HG03520 (cell line): ENCODE results near the gene FBLL1.
"Not testable (repeated sequence)": the region's sequence is repeated elsewhere in the genome, so short reads cannot be mapped to it uniquely, and the experiment has no call there.

ENCODE experiments used
- ATAC-seq: cut with Tn5 transposase; IDR thresholded peaks from one replicate; pipeline ENCODE4 v1.9.1; 2021; ENCODE audit warnings: mild to moderate bottlenecking, moderate library complexity; ENCODE audit not compliant: unreplicated experiment

Gene FBLL1

DNA sequence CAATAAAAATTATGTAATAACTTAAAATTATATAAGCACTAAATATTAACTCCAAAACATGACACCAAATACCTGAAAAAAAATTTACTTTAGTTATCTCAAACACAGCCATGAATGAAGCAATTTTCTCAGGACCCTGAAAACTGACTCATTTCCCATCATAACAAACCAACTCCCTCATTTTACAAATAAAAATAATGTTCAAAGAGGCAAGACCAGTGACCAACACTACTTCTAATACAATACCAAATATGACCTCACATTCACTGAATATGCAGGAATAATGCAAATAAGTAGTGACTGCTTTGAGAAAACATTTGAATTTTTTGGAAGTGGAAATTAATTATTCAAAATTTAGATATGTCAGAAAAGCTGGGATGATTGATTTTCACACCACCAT, 21.6 kb downstream of the FBLL1 start:
- no peak for ATAC-seq

- ATAC-seq, result no peak
Measured at GRCh38 chr5:168552146-168552545, 23.0 kb downstream of the FBLL1 start.

DNA sequence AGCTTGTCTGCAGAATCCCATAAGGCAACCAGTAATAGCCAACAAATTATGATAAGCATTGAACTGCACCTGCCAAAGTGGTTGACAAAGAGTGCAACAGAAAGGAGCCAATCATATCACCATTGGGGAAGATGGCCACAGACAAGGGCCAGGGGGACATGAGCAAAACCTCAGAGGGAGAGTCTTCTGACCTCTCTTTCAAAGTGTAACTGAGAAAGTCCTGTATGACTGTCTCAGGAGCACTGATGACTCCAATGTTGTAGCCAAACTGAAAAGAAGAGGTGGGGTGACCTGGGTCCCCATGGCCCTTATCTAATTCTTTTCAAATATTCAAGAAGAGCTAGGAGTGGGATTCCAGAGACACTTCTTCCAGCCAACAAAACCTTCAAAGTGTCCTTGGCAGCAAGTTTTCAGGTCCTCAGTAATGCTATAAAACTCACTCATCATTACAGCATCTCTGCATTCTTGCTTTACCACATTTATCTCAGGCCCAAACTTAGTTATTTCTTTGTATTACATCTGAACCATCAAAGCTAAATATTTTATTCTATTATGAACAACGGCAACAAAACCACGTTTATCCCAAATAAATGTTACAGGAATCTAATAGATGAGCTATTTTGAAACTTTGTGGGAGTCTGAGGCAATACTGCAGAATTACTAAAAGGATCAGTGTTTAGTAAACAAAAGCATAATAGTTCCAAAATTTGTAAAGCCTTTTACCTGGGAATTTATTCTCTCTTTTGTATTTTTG, 24.4 kb downstream of the FBLL1 start:
- ATAC-seq, result no peak

DNA sequence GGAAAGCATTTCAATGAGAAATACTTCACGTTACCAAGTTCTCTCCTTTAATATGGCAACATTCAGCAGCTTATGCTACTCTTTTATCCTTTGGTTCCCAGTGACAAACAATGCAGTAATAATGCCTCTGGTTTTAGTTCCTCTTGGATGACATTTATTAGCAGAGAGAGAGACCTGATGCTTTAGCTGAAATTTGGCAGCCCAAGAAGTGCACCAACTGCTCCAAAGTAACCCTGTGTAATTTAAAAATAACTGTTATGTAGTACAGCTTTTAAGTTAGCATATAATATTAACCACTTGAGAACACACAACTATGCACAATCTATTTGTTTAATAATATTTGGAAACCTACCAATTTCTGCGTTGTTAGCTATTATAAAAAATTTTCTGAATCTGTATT, 28.3 kb downstream of the FBLL1 start:
- no peak for ATAC-seq

- ATAC-seq, result no peak
Measured at GRCh38 chr5:168562279-168562678, 33.2 kb downstream of the FBLL1 start.

DNA sequence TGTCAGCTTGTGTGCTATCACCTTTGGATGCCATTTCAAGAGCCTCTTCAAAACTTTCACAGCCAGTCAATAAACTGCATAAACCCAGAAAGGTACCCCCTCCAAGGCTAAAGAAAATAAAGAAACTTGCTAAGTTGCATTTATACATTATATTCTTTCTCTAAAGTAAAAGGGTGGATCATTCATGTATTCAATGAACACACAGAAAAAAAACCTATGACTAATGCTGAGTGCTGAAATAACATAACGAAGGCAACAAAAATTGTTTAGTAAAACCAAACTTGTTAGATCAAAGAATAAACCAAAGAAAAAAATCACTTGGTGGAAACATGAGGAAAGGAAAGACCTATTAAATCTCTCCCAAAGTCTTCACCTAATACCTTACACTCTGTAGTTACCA, 34.9 kb downstream of the FBLL1 start:
- no peak for ATAC-seq

DNA sequence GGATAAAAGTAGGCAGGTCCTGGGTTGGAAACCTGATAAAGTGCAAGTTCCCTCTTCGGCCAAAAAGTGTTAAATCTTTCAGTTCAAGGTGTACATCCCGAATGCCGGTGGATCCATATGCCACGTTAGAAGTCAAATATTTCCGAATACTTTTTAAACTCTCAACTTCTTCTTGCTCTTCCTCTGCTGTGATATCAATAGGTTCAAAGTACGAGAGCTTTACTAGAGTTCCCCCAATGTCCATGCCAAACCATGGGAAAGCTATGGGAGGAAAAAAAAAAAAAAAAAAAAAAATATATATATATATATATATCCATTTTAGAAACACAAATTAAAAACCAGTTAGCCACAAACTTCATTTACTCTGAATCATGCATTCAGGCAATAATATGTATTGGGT, 39.6 kb downstream of the FBLL1 start:
- ATAC-seq, result no peak

GRCh38 chr5:168570490-168571328, 41.6 kb downstream of the FBLL1 start:
- ATAC-seq, result no peak

DNA sequence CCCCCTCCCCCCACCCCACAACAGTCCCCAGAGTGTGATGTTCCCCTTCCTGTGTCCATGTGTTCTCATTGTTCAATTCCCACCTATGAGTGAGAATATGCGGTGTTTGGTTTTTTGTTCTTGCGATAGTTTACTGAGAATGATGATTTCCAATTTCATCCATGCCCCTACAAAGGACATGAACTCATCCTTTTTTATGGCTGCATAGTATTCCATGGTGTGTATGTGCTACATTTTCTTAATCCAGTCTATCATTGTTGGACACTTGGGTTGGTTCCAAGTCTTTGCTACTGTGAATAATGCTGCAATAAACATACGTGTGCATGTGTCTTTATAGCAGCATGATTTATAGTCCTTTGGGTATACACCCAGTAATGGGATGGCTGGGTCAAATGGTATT, 44.6 kb downstream of the FBLL1 start:
- ATAC-seq, result not testable (repeated sequence)

DNA sequence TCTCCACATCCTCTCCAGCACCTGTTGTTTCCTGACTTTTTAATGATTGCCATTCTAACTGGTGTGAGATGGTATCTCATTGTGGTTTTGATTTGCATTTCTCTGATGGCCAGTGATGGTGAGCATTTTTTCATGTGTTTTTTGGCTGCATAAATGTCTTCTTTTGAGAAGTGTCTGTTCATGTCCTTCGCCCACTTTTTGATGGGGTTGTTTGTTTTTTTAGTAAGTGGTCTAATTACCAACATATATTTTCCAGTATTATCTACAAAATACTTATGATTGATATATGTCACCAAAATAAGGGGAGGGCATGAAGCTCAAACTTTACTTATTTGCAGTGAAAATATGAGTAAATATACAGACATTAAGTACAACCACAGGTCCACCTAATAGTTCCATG, 45.1 kb downstream of the FBLL1 start:
- ATAC-seq, result not testable (repeated sequence)

- no peak for ATAC-seq
Measured at GRCh38 chr5:168575391-168576372, 46.6 kb downstream of the FBLL1 start.

DNA sequence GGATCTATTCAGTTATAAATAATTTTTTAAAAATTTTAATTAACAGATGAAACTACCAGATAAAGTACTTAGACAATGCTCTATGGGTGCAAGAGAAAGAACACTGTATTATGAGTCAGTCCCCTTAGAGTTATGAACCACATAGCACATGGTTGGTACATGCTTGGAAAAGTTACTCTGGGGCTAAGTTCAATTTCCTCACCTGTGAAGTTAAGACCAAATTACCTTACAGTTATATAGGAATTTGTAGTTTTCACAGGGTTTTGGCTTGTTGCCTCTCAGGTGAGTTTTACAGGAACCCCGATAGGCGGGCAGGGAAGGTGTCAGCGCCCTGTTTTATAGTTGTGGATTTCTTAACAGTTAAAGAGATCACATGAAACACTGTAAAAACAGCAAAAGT, 48.9 kb downstream of the FBLL1 start:
- ATAC-seq, result no peak

GRCh38 chr5:168578538-168579487, 49.7 kb downstream of the FBLL1 start, which contains the start of gene PANK3:
TSS of gene PANK3 (minus strand) at chr5:168579368. CDS start at chr5:168579283, 85 bp downstream.
- peak; percentile 47 for ATAC-seq

DNA sequence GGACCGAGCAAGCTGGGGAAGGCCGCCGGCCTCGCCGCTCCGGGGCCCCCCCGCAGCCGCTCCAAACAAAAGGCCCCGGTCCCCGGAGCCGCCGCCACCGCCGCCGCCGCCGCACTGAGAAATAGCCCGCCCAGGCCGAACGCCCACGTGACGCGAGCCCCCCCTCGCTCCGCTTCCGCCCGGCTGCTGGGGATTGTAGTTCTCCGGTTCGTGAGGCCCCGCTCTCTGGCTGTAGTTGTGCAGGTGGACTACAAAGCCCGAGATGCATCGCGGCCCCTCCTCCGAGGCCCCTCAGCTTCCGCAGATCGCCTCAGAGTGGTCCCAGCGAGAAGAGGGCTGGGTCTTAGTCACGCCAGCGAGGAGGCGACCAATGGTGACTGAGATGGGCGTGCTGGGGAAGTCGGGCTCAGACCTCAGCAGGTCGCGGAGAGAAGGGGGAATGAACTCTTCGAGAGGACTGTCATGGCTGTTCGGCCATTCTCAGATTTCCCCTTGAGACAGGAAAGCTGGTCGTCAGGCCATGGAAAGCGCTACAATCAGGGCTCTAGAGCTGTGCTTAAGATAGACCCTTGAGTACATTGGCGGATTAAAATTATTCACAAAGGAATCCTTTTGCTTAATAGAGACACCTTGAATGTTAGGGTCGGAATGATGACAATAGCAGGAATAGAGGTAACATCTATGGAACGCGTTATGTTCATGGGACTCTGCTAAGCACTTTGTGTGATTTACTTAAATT, 50.6 kb downstream of the FBLL1 start:
- peak; percentile 89 for ATAC-seq

GRCh38 chr5:168580227-168580508, 51.1 kb downstream of the FBLL1 start:
- no peak for ATAC-seq
